Fibroblast of villous mesenchyme (primary cell): ENCODE measurements around the gene CTNNA2. TPM values are rescaled to one million over a fixed set of nuclear protein-coding genes. Genes with fewer than 3 reads are reported as not detected.

ENCODE experiments used
- DNase-seq: peaks from one replicate; pipeline ENCODE4 v3.0.0-alpha.2; 2010; ENCODE audit warnings: low read depth
- H3K4me3 ChIP-seq: 2 replicates; pipeline ENCODE4 v1.5.1; 2011; ENCODE audit warnings: low read depth, mild to moderate bottlenecking, low read length
- total RNA-seq: library from RNA; depleted of rRNA; stranded (reverse); fragments of >200 nt; gene quantifications from 2 replicates; pipeline ENCODE4 v1.2.3, GENCODE V29; 2012
- TF ChIP-seq, protein P1 (sequence below): IDR thresholded peaks from 2 replicates; pipeline ENCODE4 v1.5.1; 2012; ENCODE audit warnings: low read depth, mild to moderate bottlenecking, low read length; ENCODE audit not compliant: insufficient read depth

The CTNNA2 gene
- total RNA-seq, 1 donor = not detected

DNA sequence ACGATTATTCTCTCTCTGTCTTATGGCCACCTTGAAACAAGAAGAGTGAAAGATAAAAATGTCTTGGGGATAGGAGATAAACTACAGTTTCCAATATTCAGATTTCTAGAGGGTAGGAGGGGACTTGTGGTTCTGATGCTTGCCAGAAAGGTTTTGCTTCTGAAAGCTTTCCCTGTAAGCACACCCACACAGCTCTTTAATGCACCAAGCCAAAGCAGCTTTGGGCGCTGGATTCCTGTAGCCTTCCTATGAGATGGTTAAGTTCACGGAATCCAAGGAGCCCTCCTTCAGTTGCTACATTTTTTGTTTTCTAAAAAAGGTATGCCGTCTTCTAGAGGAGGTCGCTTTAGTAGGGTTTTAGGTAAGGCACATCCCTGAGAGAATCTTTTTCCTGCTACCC lies 786.8 kb downstream of the CTNNA2 start:
- no peak overlapping the region for H3K4me3 ChIP-seq
- no peak for DNase-seq
- TF ChIP-seq, protein P1, sequence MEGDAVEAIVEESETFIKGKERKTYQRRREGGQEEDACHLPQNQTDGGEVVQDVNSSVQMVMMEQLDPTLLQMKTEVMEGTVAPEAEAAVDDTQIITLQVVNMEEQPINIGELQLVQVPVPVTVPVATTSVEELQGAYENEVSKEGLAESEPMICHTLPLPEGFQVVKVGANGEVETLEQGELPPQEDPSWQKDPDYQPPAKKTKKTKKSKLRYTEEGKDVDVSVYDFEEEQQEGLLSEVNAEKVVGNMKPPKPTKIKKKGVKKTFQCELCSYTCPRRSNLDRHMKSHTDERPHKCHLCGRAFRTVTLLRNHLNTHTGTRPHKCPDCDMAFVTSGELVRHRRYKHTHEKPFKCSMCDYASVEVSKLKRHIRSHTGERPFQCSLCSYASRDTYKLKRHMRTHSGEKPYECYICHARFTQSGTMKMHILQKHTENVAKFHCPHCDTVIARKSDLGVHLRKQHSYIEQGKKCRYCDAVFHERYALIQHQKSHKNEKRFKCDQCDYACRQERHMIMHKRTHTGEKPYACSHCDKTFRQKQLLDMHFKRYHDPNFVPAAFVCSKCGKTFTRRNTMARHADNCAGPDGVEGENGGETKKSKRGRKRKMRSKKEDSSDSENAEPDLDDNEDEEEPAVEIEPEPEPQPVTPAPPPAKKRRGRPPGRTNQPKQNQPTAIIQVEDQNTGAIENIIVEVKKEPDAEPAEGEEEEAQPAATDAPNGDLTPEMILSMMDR = no peak

DNA sequence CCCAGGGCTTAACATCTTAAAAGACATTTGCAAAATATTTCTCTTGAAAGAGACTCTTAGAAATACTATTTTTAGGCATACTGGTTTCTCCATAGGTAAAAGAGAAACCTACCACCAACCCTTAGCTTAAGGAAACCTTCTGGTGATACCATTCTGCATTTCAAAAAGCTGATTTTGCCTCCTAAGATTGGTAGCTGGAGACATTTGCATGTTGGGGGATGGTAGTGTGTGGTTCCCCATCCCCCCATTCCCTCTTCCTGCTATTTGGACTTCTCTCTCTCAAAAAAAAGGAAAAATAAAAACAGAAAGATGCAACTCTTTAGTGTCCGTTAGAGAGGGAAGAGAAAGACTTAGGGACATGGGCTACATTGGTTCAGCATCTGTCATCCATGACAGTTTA lies 787.5 kb downstream of the CTNNA2 start:
- H3K4me3 ChIP-seq = no peak overlapping the region
- DNase-seq = no peak
- TF ChIP-seq, protein P1 = no peak

DNA sequence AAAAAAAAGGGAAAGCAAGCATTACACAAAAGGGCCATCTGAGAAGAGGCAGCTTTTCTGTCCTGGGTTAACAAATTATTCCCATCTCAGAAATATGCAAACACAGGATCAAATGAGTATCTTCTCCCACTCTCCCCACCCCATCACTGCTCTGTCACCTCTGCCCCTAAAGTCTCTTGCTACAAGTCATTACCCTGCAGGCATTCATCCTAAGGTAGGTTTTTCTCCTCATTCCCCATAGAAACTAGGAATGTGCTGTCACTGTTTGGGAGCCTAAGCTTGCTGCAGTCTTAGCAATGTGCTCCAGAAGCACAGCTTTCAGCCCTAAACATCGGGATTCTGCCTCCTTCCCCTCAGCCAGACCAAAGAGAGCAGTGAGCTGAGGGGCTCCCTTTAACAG lies 788.1 kb downstream of the CTNNA2 start:
- no peak for DNase-seq
- TF ChIP-seq, protein P1 = no peak
- no peak overlapping the region for H3K4me3 ChIP-seq

DNA sequence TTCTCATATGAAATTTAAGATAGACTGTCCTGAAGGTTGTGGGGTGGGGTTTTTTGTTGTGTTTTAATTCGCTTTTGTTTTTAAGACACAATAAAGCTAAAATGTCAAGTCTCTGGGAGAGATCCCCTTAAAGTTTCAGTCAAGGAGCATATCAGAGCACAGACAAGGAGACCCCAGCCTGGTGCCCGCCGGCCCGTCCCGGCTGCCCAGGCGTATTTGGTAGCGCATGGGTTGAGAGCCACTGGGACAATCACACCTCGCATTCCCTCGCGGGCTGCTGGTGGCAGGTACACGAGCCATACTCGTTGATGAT lies 789.1 kb downstream of the CTNNA2 start:
- no peak for DNase-seq
- H3K4me3 ChIP-seq = no peak overlapping the region
- TF ChIP-seq, protein P1 = no peak

DNA sequence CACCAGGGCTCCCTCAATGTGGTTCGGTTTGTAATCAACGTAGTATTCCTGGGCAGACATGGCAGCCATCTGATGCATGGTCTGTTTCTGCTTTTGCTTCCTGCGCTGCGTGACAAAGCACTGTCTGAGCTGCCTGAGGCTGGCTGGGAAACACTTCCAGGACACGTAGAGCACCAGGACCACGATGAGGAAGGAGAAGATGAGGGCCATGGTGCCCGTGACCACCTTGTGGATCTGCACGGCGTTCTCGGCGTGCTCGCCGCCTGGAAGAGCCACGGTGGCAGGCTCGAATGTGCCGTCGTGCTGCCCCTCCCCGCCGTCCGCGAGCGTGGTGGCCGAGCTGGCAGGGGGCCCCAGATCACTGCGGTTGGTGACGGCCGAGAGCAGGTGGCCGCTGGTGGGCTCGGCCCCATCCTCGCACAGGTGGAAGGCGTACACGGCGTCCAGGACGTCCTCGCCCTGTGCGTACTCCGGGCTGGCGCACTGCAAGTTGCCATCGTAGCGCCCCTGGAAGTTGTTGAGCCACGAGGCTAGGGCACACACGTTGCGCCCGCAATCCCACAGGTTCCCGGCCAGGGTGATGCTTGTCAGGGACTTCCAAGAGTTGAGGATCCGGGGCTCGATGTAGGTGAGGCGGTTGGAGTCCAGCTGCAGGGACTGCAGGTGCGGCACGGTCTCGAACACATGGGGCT lies 789.6 kb downstream of the CTNNA2 start:
- no peak for DNase-seq
- no peak overlapping the region for H3K4me3 ChIP-seq
- TF ChIP-seq, protein P1 = no peak

DNA sequence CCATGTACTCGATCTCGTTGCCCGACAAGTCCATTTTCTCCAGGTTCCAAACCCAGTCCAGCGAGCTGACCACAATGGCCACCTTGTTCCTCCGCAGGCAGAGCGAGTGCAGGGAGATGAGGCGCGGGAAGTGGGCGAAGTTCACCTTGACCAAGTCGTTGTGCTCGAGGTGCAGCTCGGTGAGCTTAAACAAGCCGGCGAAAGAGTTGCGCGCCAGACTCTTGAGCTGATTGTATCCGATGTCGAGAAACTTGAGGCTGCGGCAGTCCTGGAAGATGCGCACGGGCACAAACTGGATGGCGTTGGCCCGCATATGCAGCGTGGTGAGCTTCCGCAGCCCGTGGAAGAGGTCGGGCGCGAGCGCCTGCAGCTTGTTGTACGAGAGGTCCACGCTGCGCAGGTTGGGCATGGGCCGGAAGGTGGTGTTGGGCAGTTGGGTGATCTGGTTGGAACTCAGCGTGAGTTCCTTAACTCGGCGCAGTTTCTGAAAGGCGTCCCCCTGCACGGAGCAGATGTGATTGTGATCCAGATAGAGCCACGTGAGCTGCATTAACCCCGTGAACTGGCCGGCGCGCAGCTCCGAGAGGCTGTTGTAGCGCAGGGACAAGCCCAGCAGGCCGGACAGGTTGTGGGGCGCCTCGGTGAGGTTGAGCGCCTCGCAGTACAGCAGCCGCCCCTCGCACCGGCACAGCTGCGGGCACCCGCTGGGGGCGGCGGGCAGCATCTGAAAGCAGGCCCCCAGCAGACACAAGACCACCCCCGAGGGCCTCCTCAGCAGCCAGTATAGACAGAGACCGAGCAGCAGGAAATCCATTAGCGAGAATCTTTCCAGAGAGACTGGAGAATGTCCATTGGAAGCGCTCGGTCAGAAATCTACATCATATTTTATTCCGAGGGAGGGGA lies 790.4 kb downstream of the CTNNA2 start:
- TF ChIP-seq, protein P1 = no peak
- H3K4me3 ChIP-seq = no peak overlapping the region
- DNase-seq = no peak
